SJCRH30 (cell line): ENCODE data around the gene ZC3HAV1. TPM values are rescaled to one million over a fixed set of nuclear protein-coding genes. Genes with fewer than 3 reads are reported as not detected.
"Not testable (repeated sequence)": the region's sequence is repeated elsewhere in the genome, so short reads cannot be mapped to it uniquely, and the experiment has no call there.

Experiments
- DNase-seq, 2 experiments: peaks; one replicate each; pipeline ENCODE4 v3.0.0-alpha.2; 2015 to 2020
- H3K27ac ChIP-seq: fragments of 250-450 bp; sonication (Bioruptor Pico); 2 replicates; pipeline ENCODE4 v1.5.1; 2020; ENCODE audit warnings: mild to moderate bottlenecking, moderate library complexity
- H3K27me3 ChIP-seq: fragments of 250-450 bp; sonication (Bioruptor Pico); 2 replicates; pipeline ENCODE4 v1.5.1; 2020; ENCODE audit warnings: mild to moderate bottlenecking, moderate library complexity
- H3K36me3 ChIP-seq: fragments of 250-450 bp; sonication (Bioruptor Pico); 2 replicates; pipeline ENCODE4 v1.5.1; 2020; ENCODE audit warnings: mild to moderate bottlenecking, moderate library complexity
- H3K4me1 ChIP-seq: fragments of 250-450 bp; sonication (Bioruptor Pico); 2 replicates; pipeline ENCODE4 v1.5.1; 2020; ENCODE audit warnings: mild to moderate bottlenecking, moderate library complexity
- H3K4me3 ChIP-seq: fragments of 250-450 bp; sonication (Bioruptor Pico); 2 replicates; pipeline ENCODE4 v1.5.1; 2020; ENCODE audit warnings: mild to moderate bottlenecking, moderate library complexity
- H3K9me3 ChIP-seq: fragments of 250-450 bp; sonication (Bioruptor Pico); replicated peaks from 2 replicates; pipeline ENCODE4 v1.5.1; 2020; ENCODE audit warnings: mild to moderate bottlenecking, moderate library complexity
- total RNA-seq: library from RNA; depleted of rRNA; stranded (reverse); fragments of >200 nt; shearing (Covaris generic); gene quantifications from 2 replicates; pipeline ENCODE4 v1.2.3, GENCODE V29; 2014

Gene ZC3HAV1
- total RNA-seq, 1 experiment from 2014 or later = 11.0 TPM

DNA sequence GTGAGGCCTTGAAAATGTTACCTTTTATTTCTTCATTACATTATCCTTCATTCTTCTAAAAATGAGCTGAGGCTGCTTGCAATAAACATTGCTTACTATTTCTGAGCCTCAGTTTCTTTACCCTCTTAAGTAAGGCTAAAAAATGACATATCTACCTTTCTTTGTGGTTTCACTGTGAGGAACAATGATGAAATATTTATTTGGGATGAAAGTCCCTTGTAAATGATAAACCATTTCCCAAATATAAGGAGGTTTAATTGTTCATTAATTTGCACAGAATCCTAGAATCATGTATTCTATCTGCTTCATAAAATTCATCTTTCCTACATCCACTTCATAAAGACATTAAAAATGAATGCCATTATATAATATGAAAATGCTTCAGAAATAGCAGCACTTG is 27.9 kb downstream of the ZC3HAV1 start:
- Histone ChIP-seq H3K27ac (no peak overlapping the region), H3K4me1 (no peaks in the 10 kb centered on the region), H3K27me3 (no peaks in the 10 kb centered on the region), H3K36me3 (no peaks in the 10 kb centered on the region), H3K9me3 (no peaks in the 10 kb centered on the region), H3K4me3 (no peak overlapping the region)
- no peak for DNase-seq

DNA sequence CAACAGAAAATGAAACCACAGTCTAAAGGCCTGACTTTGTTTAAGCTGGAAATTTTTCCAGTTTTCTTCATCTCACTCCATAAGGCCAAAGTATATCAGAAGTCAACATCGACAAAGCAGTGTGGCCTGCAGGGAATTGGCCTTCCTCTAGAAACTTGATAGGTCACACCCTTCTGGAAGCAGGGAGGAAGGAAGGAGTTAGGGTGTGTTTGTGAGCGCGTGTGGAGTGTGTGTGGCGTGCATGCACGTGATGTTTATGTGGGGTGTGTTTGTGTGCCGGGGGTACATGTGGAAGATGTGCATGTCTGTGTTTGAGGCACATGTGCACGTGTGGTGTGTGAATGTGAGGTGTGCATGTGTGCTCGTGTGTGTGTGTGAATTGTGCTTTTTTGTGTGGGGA is 28.6 kb downstream of the ZC3HAV1 start:
- Histone ChIP-seq H3K36me3 (no peaks in the 10 kb centered on the region), H3K27me3 (no peaks in the 10 kb centered on the region), H3K4me1 (peaks cover 5% of the 10 kb centered on the region), H3K27ac (no peak overlapping the region), H3K4me3 (no peak overlapping the region), H3K9me3 (no peaks in the 10 kb centered on the region)
- DNase-seq = no peak

DNA sequence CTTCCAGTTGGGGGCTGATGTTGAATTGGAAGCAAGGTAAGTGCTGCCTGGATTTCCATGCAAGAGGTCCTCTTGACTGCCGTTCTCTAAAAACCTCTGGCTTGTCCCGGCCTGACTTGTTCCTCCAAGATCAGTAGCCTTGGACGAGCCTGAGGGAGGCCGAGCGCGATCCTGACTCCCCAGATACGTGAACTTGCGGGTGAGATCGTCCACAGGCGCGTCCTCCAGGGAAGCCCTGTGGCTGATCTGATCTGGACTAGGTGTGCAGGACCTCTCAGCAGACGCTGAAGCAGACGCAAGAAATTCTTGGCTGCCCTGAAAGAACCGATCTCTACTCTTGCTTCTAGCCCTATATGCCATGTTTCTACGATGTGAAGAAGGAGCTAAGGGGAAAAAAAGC is 29.7 kb downstream of the ZC3HAV1 start:
- H3K36me3 ChIP-seq = no peaks in the 10 kb centered on the region
- no peaks in the 10 kb centered on the region for H3K9me3 ChIP-seq
- DNase-seq = no peak
- H3K27ac ChIP-seq = no peak overlapping the region
- no peaks in the 10 kb centered on the region for H3K27me3 ChIP-seq
- no peak overlapping the region for H3K4me3 ChIP-seq
- peaks cover 10% of the 10 kb centered on the region for H3K4me1 ChIP-seq

DNA sequence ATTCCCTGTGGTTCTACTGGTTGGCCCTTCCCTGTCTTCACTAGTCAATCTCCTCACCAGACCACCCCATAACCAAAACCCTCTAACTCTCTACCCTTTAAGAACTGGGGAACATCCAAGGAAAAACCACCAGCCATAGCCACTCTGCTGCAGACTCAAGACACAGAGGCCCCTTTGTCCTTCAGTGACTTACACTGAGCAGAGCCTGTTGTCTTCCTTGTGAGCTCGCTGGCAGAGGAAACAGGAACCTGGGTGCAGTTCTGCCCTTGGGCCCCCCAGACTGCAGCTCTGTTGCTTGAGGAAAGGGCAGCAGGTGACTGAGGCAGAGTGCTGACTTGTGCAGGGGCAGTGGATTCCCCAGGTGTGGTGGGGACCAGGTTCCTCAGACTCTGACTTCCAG is 30.6 kb downstream of the ZC3HAV1 start:
- peak in 1 of 2 experiments; percentile 14 for DNase-seq

GRCh38 chr7:139078399-139078798 is 31.1 kb downstream of the ZC3HAV1 start:
- no peak for DNase-seq
- peaks cover 10% of the 10 kb centered on the region for H3K4me1 ChIP-seq
- H3K27ac ChIP-seq = no peak overlapping the region
- H3K4me3 ChIP-seq = no peak overlapping the region
- H3K36me3 ChIP-seq = no peaks in the 10 kb centered on the region
- H3K27me3 ChIP-seq = no peaks in the 10 kb centered on the region
- H3K9me3 ChIP-seq = no peaks in the 10 kb centered on the region

More for the DNA sequence above, 30.6 kb downstream of the ZC3HAV1 start:
- no peak overlapping the region for H3K27ac ChIP-seq
- no peaks in the 10 kb centered on the region for H3K27me3 ChIP-seq
- H3K9me3 ChIP-seq = no peaks in the 10 kb centered on the region
- H3K4me3 ChIP-seq = no peak overlapping the region
- peaks cover 10% of the 10 kb centered on the region for H3K4me1 ChIP-seq
- no peaks in the 10 kb centered on the region for H3K36me3 ChIP-seq

- not testable (repeated sequence) for H3K36me3 ChIP-seq, H3K4me1 ChIP-seq
Measured at GRCh38 chr7:139077706-139078105, 31.8 kb downstream of the ZC3HAV1 start.

DNA sequence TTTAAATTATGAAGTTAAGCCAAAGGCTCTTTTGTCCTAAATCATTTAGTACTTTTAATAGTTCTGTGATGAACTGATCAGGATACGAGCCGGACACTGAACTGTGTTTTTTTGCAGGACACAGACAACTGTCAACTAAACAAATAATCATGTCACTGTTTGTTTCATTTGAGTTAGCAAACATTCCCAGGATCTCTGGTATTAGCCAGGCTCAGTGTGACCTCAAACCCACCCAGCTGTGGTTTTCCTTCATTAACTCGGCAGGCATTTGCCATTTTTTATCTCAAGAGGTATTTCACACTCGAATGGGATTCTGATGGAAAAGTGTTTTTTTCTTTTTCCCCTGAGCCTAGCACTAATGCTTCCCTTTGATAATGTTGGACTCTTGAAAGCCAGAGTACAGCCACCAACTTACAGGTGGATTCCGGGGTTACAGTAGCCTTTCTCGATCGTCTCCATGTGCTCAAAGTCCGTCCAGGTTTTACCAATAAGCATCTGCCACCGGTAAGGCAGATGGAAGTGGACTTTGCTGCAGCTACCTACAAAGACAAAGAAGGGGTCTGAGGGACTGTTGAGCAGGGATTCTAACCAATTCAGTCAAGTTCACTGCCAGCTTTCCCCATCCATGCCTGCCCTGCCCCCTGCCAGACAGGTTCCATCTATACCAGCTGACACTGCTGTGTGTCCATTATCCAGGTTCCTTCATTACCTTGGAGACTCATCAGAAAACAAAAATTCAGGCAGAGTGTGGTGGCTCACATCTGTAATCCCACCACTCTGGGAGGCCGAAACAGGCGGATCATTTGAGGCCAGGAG is 33.4 kb downstream of the ZC3HAV1 start:
- peak; percentile 28 to 67 for DNase-seq
- Histone ChIP-seq H3K27ac (peak overlapping the region; percentile 48), H3K4me1 (peaks cover 10% of the 10 kb centered on the region), H3K36me3 (no peaks in the 10 kb centered on the region), H3K4me3 (no peak overlapping the region), H3K27me3 (no peaks in the 10 kb centered on the region), H3K9me3 (no peaks in the 10 kb centered on the region)

More at GRCh38 chr7:139077706-139078105, 31.8 kb downstream of the ZC3HAV1 start:
- H3K9me3 ChIP-seq, H3K4me3 ChIP-seq, H3K27ac ChIP-seq, DNase-seq, H3K27me3 ChIP-seq: not testable (repeated sequence)

GRCh38 chr7:139075031-139075652 is 34.4 kb downstream of the ZC3HAV1 start:
- H3K4me1 ChIP-seq = peaks cover 10% of the 10 kb centered on the region
- H3K27me3 ChIP-seq = no peaks in the 10 kb centered on the region
- H3K9me3 ChIP-seq = no peaks in the 10 kb centered on the region
- no peak overlapping the region for H3K4me3 ChIP-seq
- DNase-seq = peak; percentile 60 to 89
- peak overlapping the region; percentile 48; the same call in 1 of the 2 replicates for H3K27ac ChIP-seq
- no peaks in the 10 kb centered on the region for H3K36me3 ChIP-seq

DNA sequence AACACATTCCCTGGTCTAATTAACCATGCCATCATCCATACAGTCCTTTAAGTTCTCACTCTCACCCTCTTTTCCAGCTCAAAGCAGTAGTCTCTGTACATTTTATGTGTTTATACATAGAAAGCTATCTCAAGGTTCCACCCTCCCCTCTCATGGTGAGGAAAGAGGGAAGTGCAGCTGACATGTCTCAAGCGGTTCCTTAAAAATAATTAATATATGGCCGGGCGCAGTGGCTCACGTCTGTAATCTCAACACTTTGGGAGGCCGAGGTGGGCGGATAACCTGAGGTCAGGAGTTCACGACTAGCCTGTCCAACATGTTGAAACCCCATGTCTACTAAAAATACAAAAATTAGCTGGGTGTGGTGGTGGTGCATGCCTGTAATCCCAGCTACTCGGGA is 36.7 kb downstream of the ZC3HAV1 start:
- DNase-seq = no peak
- no peak overlapping the region for H3K4me3 ChIP-seq
- H3K36me3 ChIP-seq = 0 out of 2 replicates have a peak, but pooled peaks cover 3% of the 10 kb centered on the region
- peaks cover 10% of the 10 kb centered on the region for H3K4me1 ChIP-seq
- no peaks in the 10 kb centered on the region for H3K27me3 ChIP-seq
- no peaks in the 10 kb centered on the region for H3K9me3 ChIP-seq
- H3K27ac ChIP-seq = no peak overlapping the region

DNA sequence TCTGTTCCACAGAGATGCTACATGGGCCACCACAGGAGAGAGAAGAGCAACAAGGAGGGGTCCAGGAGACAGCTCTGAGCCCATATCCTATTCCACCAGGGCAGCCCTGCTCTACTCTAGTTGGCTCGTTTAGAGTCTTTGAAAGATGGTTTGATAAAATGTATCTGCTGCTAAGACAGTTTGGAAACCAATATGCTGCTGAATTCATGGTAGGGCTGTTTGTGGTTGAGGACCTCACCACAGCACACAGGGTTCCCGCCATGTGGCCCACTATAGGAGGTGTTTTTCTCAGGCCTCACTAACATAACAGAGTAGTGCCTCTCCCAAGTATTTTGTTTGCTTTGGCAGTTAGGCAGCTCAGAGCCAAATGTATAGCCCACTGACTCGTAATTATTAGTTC is 37.8 kb downstream of the ZC3HAV1 start:
- Histone ChIP-seq H3K9me3 (no peaks in the 10 kb centered on the region), H3K4me3 (no peak overlapping the region), H3K36me3 (0 out of 2 replicates have a peak, but pooled peaks cover 3% of the 10 kb centered on the region), H3K27me3 (no peaks in the 10 kb centered on the region), H3K27ac (no peak overlapping the region), H3K4me1 (peaks cover 10% of the 10 kb centered on the region)
- DNase-seq = no peak

DNA sequence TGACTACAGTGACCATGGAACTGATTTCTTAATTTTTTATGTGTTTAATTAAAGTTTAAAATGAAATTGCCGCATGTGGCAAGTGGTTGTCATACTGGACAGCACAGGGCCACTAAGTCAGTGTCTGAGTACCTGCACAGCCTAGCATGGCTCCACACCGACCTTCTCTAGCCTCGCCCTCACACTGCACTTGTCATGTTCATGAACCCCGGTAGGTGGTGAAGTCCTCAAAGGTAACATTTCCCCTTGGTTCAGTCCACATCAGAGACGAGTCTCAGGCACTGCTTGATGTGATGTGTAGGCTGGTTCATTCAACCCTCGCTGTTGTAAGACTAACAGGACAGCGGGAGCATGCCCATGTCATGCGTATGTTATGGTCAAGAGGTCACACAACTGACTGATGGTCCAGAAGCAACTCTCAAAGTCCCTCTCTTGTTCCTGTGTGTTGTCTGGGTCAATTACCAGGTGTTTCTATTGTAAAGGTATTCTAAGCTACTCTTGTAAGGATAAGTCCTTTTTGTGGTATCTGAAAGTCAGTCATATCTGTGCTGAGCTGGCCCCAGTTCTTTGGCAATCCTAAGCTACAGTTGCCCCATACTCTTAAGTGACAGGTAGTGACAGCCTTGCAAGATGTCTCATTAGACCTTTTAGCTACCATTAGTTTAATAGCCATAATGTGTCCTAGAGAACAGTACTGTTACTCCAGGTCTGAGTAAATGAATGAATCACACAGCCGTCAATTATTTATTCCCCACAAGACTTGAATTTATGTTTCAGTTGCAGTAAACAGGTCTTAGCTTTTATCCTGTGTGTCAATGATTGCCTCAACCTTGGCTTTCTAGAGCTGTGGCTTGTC is 40.7 kb downstream of the ZC3HAV1 start:
- Histone ChIP-seq H3K36me3 (0 out of 2 replicates have a peak, but pooled peaks cover 3% of the 10 kb centered on the region), H3K4me1 (no peaks in the 10 kb centered on the region), H3K27me3 (no peaks in the 10 kb centered on the region), H3K4me3 (no peak overlapping the region), H3K27ac (no peak overlapping the region), H3K9me3 (no peaks in the 10 kb centered on the region)
- no peak for DNase-seq

GRCh38 chr7:139066315-139066714 is 43.2 kb downstream of the ZC3HAV1 start:
- no peak for DNase-seq
- no peak overlapping the region for H3K4me3 ChIP-seq
- H3K27ac ChIP-seq = no peak overlapping the region
- 0 out of 2 replicates have a peak, but pooled peaks cover 3% of the 10 kb centered on the region for H3K36me3 ChIP-seq
- H3K4me1 ChIP-seq = no peaks in the 10 kb centered on the region
- 0 out of 2 replicates have a peak, but pooled peaks cover 3% of the 10 kb centered on the region for H3K9me3 ChIP-seq
- no peaks in the 10 kb centered on the region for H3K27me3 ChIP-seq

DNA sequence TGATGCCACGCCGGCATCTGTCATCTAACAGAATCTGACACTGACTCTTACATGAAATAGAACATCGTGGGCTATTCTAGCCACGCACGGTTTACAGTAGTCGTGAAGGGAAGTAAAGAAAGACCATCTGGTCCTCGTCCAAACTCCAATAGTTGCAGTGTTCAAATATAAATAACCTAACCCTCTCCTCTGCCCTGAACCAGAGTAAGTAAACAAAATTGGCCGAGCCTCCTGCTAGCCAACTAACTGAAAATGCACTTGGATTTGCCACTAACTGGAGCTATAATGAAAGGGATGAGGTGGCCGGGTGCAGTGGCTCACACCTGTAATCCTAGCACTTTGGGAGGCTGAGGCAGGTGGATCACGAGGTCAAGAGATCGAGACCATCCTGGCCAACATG is 44.2 kb downstream of the ZC3HAV1 start:
- no peak overlapping the region for H3K4me3 ChIP-seq
- no peak overlapping the region for H3K27ac ChIP-seq
- H3K27me3 ChIP-seq = no peaks in the 10 kb centered on the region
- DNase-seq = no peak
- 0 out of 2 replicates have a peak, but pooled peaks cover 3% of the 10 kb centered on the region for H3K36me3 ChIP-seq
- no peaks in the 10 kb centered on the region for H3K4me1 ChIP-seq
- H3K9me3 ChIP-seq = 0 out of 2 replicates have a peak, but pooled peaks cover 3% of the 10 kb centered on the region

- no peak for DNase-seq
Measured at GRCh38 chr7:139061416-139061815, 48.1 kb downstream of the ZC3HAV1 start.

More at GRCh38 chr7:139061416-139061815, 48.1 kb downstream of the ZC3HAV1 start:
- H3K9me3 ChIP-seq = 0 out of 2 replicates have a peak, but pooled peaks cover 3% of the 10 kb centered on the region
- no peak overlapping the region for H3K4me3 ChIP-seq
- H3K36me3 ChIP-seq = no peaks in the 10 kb centered on the region; the same call in 1 of the 2 replicates
- H3K27me3 ChIP-seq = no peaks in the 10 kb centered on the region
- no peak overlapping the region for H3K27ac ChIP-seq
- H3K4me1 ChIP-seq = no peaks in the 10 kb centered on the region
